GM21619 (cell line): ENCODE data around the gene SP140.
"Not testable (repeated sequence)": the region's sequence is repeated elsewhere in the genome, so short reads cannot be mapped to it uniquely, and the experiment has no call there.

ENCODE experiments used
- ATAC-seq: cut with Tn5 transposase; IDR thresholded peaks from one replicate; pipeline ENCODE4 v1.9.1; 2021; ENCODE audit not compliant: unreplicated experiment

The SP140 gene

GRCh38 chr2:230225486-230225885 lies at the start of gene SP140:
TSS of gene SP140 (plus strand) at chr2:230225736. CDS start at chr2:230225845, 109 bp downstream.
- ATAC-seq: peak; percentile 74

DNA sequence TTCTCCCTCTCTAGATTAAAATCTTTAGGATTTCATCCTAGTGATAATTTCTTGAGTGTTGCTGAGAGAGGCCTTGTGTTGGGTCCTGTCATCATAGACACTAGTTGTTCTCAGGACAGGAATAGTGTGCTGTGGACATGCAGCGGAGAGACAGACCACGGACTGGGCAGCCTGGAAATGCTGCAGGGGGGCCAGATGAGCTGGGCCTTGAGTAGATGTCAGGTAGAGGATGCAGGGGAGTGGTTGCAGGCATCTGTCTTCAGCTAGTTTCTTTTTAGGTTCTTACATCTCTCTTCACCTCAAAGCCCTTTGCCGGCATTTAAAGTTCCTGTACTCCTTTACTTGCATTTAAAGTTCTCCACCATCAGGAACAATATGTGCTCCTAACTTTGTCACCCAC lies 48.5 kb upstream of the SP140 start:
- ATAC-seq: no peak

GRCh38 chr2:230178546-230179485 lies 46.7 kb upstream of the SP140 start:
- no peak for ATAC-seq

- ATAC-seq: no peak
Measured at GRCh38 chr2:230179907-230180306, 45.6 kb upstream of the SP140 start.

DNA sequence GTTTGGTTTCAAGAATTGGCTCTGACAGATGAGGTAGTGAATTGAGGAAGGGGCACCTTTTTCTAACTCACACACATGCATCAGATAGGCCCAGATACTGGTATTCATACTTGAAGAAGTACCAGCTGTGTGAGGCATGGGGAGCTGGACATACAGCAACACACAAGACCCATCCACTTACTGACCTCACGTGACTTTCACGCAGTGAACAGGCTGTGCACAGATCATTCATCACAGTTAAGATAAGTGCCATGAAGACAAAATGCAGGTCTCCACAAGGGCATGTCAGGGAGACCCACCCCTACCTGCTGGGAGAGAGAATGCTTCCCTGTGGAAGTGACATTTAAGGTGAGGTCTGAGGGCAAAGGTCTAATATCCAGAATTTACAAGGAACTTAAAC lies 44.3 kb upstream of the SP140 start:
- no peak for ATAC-seq

DNA sequence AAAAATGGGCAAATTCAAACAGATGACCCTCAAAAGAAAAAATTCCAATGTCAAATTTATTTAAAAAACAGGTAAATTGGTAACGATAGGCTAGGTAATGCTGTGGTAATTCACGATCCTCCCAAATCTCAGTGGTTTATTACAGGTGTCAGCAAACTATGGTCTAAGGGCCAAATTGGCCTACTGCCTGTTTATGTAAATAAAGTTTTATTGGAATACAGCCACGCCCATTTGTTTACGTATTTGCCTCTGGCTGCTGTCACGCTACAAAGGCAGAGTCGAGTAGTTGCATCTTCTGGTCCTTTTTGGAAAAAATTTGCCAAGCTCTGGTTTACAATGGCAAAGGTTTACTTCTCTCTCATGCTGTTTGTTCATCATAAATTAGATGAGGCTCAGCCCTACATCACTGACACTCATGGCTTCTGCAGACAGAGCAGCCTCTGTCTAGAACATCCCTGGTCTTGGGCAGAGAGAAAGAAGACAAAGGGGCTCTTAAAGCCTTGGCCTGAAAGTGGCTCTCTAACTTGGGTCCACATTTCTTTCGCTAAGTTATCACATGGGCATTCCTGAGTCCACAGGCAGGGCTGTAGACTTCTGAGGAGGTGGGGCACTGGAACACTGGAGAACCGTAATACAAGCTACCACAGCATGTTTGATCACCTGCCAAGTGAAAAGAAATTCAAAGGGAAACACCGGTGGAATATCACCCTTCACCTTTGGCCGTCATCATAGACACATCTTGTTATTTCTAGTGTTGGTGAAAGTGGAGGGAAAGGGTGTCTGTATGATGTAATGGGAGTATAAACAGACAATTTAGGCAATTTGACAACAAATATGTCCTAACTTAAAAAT lies 40.6 kb upstream of the SP140 start:
- no peak for ATAC-seq

DNA sequence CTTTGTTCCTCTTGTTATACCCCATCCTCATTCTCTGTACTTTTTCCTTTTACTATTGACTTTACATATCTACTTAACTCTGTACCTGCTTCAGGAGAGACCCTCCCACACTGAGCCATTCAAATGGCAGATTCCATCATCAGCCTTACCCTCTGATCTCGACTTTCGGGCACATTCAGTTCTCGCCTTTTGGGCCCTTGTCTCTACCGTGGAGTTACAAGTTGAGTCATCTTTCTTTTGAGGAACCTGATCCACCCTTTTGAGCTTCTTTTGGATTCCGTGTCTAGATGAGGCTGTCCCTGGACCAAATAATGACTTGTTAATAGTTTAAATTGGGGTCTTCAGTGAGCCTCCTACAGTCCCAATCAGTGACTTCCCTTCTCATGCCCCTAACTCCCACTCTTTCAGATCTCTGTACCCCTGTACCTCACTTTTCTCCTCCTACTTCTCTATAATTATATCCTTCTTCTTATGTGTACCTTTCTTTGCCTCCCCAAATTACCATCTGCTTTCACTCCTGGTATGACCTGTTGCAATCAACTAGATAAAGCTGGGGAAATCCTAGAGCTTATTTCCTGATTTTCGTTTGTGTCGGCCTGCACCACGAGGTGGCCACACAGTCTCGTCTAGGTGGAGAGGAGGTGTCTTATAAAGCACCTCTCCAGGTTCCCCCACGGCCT lies 23.0 kb upstream of the SP140 start:
- peak; percentile 42 for ATAC-seq

- ATAC-seq: peak; percentile 36
Measured at GRCh38 chr2:230203110-230203676, 22.3 kb upstream of the SP140 start.

GRCh38 chr2:230205034-230205433 lies 20.5 kb upstream of the SP140 start:
- ATAC-seq: peak; percentile 60

DNA sequence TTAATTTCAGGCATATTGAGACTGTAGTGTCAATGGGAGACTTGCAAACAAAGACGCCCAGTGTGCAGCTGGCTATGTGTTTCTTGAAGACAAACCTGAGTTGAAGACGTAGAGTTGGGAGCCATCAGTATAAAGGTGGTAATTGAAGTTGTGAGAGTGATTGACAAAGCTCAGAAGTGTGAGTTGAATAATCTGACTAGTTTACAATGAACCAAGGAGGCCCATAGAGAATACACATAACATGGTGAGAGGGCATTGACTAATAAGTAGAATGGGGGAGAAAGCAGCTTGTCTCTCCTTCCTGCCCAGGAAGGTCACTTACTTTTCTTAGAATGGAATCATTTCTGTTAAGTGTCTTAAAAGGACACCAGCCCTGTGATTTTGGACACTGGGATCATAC lies 19.8 kb upstream of the SP140 start:
- ATAC-seq: peak; percentile 29

- no peak for ATAC-seq
Measured at GRCh38 chr2:230208576-230208975, 17.0 kb upstream of the SP140 start.

DNA sequence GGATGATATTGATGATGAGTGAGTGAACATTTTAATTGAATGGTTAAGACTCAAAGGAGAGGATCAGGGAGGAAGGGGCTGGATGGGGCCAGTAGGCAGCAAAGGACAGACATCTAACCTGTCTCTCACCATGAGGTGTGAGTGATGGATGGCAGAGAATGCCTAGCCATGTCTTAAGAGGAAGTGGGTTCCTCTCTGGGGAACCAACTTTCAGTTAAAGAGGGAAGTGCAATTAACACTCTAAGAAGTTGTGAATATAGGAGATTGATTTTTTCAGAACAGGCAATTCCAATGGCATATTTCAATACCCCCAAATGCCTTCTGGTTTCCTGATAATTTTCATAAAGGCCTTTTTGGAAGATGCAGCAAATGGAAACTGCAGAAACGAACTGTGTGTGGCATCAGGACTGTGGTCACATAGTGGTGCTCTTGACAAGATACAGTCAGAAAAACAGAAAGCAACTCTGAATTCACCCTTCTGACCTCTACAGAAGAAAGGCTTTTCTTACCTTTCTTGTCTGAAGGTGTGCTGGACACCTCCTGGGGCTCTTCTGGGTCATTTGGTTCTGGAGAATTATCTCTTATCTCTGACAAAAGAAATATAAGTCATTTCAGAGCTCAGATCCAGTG lies 16.0 kb upstream of the SP140 start:
- ATAC-seq: no peak

- no peak for ATAC-seq
Measured at GRCh38 chr2:230216489-230216888, 9.0 kb upstream of the SP140 start.

GRCh38 chr2:230217424-230217823 lies 8.1 kb upstream of the SP140 start:
- no peak for ATAC-seq

- no peak for ATAC-seq
Measured at GRCh38 chr2:230218421-230218820, 7.1 kb upstream of the SP140 start.

DNA sequence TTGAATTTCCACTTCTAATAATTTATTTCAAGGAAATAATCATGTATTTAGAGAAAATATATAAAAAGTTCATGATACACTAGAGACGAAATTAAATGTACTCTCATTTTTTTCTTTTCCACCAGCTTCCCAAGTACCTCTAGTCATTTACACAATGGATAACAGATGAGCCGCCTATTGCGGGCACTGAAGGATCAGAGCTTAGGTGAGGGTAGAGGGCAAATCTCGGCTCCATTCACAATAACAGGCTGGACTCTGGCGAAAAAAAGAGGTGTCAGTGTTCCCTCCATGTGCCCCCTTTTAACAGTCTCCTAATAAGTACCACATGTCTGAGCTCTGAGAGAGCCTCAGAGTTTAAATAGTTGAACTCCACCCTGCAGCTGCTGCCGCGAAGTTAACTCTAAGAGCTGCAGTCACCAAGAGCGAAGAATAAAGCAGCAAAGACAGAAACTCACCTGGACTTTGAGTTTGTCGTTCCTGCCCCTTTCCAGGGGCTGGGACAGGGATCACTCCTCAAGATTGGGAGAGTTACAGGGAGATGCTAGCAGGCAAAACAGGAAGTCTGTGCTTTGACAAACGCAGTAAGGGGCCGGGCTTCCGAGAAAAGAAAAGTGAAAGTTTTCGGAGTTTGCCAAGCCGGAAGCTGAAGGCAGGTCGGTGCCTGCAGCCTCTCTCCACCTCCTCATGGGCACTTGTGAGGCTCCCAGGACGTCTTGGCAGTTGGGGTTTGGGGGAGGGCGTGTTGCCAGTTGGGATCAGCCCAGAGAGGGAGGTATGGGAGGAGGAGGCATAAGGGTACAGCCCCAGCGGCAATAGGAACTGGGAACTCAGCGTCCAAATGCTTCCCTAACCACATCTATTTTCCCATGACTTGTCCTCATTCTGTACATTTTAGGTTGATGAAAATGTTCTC lies 5.9 kb upstream of the SP140 start, which contains the start of gene SP110:
SP110 (minus strand) TSS at position 566 of the 913 bp plus-strand sequence. CDS start 3,057 bp downstream, outside the sequence.
- ATAC-seq: peak; percentile 85

- no peak for ATAC-seq
Measured at GRCh38 chr2:230220347-230220969, 5.1 kb upstream of the SP140 start.

- ATAC-seq: no peak
Measured at GRCh38 chr2:230221493-230221892, 4.0 kb upstream of the SP140 start.

- not testable (repeated sequence) for ATAC-seq
Measured at GRCh38 chr2:230222829-230223228, 2.7 kb upstream of the SP140 start.
